ENCODE measurements around the gene NDOR1.

The NDOR1 gene

DNA sequence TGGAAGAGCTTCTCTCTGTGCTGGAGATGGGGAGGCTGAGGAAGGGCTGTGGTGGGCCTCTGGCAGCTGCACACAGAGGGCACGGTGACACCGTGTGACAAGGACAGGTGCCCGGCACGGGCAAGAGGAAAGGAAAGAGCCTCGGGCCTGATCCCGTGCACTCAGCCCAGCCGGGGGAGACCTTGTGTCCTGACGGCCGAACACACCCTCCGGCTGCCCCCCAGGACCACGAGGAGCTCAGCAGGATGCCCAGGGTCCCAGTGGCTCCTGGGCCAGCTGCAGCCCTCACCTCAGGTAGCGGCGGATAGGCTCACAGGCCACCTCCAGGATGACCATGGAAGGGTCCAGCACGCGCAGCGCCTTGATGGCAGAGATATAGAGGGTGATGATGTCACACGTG lies 22.7 kb upstream of the NDOR1 start:
- in situ Hi-C loops (cut with MboI; ENCODE audit: low sequenced_read_pairs) = no loop called here

DNA sequence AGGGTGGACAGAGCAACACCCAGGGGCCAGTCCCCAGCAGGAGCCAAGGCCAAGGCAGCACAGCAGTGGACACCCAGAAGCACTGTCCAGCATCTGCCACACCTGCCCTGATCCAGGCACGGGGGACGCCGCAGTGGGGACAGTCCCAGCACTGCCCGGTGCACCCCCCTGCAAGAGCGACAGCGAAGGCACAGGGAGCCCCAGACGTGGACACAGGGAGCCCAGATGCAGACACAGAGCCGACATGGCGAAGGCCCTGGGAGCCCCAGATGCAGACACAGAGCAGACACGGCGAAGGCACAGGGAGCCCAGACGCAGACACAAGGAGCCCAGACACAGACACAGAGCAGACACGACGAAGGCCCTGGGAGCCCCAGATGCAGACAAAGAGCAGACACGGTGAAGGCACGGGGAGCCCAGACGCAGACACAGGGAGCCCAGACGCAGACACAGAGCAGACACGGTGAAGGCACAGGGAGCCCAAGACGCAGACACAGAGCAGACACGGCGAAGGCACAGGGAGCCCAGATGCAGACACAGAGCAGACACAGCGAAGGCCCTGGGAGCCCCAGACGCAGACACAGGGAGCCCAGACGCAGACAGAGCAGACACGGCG lies 21.4 kb upstream of the NDOR1 start:
- in situ Hi-C loops (cut with MboI; ENCODE audit: low sequenced_read_pairs) = no loop called here

DNA sequence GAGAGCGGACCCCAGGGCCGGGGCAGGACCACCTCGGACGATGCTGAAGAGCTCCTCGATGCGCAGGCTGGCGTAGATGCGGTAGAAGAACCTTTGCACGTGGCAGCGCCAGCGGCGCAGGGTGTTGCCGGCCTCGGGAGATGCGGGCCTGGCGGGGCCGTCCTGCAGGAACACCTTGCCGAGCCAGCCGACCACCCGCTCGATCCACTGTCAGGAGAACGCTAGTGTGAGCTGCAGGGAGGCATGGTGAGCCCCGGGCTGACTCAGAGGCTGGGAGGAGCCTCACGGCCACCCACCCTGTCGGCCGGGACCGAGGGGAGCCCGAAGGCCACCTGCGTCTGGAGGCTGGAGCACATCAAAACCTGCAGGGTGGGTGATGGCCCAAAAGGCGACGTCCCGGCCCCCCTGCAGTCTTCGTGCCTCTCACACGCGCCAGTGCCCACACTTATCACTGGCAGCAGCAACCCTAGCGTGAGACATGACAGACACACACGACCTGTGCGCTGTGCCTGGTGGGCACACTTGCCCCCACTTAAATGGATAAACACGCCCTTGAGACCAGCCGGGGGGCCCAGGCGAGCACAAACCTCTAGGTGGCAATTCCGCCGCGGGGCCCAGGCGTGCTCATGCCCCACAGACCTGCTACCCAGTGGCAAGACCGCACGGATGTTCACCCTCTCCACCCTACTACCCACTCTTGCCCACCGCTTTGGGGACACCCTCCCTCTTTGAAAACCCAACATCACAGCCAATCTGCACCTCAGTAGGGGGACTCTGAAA lies 20.4 kb upstream of the NDOR1 start:
- in situ Hi-C loops (cut with MboI; ENCODE audit: low sequenced_read_pairs) = no loop called here

DNA sequence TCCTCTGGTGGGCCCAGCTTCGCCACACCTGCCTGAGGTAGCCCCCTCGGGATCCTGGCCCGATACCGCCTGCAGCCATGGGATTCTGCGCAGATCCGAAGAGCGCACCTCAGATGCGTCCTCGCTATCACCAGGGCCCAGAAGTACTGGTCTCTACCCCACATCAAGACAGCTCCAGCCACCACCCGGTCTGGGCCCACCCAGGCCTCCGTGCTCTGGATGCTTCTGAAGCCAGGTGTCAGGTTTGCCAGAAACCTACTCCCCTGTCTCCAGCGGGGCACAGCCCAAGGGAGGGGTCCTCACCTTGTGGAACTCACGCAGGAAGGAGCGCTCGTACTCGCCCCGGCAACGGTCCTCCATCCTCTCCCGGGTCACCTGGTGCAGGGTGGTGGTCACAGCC lies 19.6 kb upstream of the NDOR1 start:
- in situ Hi-C loops (cut with MboI; ENCODE audit: low sequenced_read_pairs) = no loop called here

DNA sequence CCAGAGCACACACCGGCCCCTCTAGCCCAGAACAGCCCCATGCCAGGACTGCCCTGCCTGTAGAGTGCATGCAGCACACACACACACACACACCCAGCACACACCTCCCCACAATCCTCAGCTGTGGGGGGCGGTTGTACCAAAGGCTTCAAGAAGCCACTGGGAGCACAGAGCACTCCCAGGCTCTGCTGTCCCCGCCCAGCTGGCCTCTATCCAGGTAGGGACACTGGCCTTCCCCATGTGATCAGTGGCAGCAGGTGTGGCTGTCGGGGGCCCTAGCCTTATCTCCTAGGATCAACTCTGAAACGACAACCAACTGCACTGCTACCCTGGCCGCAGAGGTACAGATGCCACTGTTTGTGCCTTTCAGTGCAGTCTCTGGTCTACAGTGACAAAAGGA lies 19.1 kb upstream of the NDOR1 start:
- in situ Hi-C loops (cut with MboI; ENCODE audit: low sequenced_read_pairs) = no loop called here

DNA sequence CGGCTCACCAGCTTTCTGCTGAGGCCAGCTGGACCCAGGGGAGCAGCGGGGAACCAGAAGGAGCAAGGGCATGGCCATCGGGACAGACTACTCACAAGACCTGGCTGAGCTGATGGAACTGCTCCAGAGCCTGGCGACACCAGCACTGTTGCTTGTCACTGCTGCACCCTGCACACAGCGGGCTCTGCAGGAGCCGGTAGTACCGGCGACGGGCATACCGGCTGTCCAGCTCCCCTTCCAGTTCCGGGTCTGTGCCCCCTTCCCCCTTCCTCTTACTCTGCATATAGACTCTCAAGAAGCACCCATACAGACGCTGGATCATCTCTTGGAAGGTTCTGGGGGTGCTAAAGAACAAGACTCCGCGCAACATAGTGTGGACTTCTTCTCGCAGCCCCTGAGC lies 18.1 kb upstream of the NDOR1 start:
- in situ Hi-C loops (cut with MboI; ENCODE audit: low sequenced_read_pairs) = no loop called here

DNA sequence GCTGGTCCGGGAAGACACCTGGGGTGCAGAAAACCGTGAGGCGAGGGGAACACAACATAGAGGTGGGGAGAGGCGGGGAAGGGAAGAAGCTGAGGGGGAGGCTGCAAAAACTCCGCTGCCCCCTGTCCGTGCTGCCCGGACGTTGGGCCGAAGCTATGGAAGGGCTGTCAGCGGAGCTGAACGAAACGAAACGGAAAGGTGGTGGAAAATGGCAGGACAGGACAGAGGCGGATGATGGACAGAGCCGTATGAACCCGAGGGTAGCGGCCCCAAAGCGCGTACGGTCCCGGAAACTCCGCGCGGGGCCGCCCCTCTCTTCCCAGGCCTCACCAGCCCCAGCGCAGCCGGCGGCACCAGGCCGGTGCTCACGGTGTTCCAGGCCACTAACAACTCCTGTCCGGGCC lies 17.4 kb upstream of the NDOR1 start:
- in situ Hi-C loops (cut with MboI; ENCODE audit: low sequenced_read_pairs) = no loop called here

DNA sequence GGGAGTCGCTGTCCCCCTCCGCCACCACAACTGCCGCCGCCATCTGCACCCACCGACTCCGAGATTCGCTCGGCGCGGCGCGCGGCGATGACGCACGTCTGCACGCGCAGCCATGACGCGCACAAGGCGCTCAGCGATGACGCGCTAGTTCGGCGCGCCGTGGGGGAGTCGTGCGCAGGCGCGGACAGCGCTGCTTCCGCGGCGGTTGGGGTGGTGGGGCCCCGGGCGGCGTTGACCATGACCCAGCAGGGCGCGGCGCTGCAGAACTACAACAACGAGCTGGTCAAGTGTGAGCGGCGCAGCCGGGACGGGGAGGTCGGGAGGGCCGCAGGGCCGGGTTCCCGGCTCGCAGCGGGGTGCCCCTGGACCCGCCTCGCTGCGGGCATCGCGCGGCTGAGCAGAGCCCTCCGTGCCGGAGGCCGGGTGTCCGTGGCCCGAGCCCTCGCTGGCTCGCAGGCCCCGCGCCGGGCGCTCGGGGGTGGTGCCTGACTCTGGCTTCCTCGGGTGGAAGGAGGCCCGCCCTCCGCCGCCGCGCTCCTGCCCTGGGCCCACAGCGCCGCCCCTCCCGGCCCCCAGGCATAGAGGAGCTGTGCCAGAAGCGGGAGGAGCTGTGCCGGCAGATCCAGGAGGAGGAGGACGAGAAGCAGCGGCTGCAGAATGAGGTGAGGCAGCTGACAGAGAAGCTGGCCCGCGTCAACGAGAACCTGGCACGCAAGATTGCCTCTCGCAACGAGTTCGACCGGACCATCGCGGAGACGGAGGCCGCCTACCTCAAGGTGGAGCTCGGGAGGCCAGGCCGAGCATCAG lies 16.8 kb upstream of the NDOR1 start, which contains the start of the genes ANAPC2 and SSNA1:
Gene ANAPC2 (minus strand): TSS at position 71 of the 807 bp plus-strand sequence. CDS start 28 bp downstream, at position 43.
Gene SSNA1 (plus strand): TSS at position 187 of the 807 bp plus-strand sequence. CDS start 51 bp downstream, at position 238.
- in situ Hi-C loops (cut with MboI; ENCODE audit: low sequenced_read_pairs) = no loop called here

DNA sequence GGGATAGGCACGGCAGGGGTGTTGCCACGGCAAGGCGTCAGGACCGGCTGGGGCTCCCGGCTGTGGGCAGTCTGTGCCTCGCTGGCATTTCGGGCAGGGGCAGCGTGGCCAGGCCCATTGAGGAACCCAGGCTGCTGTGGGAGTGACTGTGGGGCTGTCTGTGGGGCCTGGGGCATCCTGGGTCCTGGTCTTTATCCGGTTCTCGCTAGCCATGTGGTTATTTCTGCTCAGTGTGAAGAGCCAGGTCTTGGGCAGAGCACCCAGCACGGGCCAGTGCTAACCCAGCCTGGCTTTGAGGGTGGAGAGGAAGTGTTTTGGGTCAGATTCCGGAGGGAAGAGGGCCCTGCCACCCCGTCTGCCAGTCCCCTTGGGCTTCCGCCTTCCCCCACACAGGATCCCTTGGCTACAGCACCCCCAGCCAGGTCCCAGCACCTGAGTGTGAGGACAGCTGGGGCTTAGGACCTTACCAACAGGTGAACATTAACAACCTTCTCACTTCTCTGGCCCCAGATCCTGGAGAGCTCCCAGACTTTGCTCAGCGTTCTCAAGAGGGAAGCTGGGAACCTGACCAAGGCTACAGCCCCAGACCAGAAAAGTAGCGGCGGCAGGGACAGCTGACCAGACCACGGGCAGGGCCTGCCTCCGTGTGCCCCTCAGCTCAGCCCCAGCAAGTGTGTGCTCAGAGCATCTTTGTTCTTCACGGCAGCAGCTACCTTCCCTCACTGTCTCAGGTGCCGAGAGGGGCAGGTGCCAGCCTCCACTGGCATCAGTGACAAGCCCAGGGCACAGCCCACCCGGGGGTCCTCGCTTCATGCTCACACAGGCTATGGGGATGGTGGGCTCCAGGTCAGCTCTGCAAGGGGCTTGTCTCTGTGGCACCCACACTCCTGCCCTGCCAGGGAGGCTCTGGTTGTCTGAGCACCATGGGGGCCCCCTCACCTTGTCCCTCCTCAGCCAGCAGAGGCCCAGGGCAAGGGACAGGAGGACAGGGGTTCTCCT lies 15.9 kb upstream of the NDOR1 start:
- in situ Hi-C loops (cut with MboI; ENCODE audit: low sequenced_read_pairs) = no loop called here

DNA sequence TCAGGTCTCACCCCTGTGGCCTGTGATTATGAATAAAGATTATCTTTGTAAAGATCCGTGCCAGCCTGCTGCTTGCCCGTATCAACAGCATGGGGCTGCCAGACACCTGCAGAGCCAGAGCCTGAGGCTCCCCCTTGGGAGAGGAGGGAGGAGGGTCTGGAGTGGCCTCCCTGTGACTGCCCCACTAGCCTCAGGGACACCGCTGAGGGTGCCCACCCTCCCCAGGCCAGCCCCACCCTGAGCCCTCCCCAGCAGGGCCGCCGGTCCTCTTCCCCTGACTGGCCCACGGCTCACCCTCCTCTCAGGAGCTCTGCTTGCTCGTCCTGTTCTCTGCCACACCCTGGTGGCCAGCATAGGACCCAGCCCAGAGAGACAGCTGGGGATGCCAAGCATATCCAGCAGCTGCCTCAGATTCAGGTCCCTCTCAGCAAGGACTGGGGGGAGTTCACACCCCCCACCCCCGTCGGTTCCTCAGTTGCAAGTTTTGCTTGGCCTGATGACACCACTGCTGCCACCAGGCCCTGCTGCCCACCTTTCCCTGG lies 15.1 kb upstream of the NDOR1 start:
- in situ Hi-C loops (cut with MboI; ENCODE audit: low sequenced_read_pairs) = no loop called here

DNA sequence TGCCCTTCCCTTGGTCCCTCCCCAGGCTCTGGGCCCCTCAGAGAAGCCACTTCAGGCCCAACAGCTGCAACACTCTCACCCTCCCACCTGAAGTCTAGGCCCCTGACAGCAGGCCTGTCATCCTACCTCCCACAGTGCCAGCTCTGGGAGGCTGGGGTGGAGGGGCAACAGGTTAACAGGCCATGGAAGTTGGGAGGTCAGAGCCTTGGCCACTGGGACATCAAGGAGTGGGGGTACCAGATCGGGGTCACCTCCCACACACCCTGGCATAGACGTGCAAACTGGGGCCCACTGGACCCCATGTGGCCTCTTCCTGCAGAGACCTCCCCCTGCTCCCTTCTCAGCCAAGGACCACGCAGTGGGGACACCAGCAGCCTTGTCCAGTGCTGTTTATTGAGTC lies 14.3 kb upstream of the NDOR1 start:
- in situ Hi-C loops (cut with MboI; ENCODE audit: low sequenced_read_pairs) = no loop called here

DNA sequence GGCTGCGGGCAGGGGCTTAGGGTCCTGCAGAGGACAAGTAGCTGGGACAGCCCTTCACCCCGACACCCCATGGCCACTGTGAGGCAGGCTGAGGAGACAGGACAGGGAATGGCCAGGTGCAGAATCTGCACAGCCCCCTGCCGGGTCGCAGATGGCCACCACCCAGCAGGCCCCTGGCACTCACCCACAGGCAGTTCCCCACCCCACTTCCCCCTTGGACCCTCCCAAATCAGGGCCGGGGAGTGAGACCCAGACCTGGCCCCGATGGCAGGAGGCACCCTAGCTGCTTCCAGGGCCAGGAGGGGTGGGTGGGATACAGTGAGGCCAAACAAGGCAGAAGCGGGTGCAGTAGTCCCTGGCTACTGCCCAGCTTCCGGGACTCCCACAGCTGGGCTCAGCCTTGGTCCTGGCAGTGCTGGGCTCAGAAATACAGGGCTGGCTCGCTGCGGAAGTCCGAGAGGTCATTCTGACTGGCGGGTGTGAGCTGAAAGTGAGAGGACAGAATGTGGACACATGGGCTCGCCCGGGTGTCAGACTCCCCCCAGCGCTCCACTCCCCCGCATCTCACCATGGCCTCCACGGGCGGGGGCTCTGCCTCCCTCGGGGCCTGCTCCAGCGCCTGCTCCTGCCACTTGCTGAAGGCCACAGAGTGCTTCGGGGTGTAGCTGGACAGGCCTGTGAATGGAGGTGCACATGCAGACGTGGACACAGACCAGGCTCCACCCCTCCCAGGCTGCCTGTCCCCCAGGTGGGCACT lies 13.6 kb upstream of the NDOR1 start:
- in situ Hi-C loops (cut with MboI; ENCODE audit: low sequenced_read_pairs) = no loop called here

DNA sequence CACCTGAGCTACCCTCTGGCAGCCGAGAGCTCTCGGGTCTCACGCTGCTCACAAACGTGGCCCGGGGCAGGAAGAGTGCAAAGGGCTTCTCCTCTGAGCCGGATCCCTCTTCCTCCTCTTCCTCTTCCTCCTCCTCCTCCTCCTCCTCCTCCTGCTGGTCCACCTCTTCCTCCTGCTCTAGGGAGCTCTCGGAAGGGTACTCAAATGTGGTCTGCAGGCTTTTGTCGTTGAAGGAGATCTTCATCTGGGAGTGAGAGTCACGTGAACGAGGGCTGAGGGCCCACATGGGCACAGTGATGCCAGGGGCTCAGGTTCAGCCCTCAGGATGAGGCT lies 13.1 kb upstream of the NDOR1 start:
- in situ Hi-C loops (cut with MboI; ENCODE audit: low sequenced_read_pairs) = no loop called here

DNA sequence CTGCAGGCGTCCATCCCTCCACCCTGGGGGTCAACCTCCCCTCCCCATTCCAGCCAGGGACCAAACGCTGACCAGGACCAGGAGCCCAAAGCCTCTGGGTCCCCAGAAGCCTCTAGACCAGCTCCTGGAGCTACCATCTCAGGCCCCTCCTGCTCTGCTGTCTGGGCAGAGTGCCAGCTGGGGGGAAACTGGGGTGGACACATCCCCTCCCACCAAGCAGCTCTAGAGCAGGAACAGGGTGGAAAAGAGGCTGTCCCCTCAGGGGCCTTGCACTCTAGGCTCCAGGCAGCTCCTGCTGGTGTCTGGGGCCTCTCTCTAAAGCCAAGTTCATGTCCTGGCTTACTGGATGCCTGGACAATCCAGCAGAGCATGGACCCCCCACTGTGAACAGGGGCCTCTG lies 12.6 kb upstream of the NDOR1 start:
- in situ Hi-C loops (cut with MboI; ENCODE audit: low sequenced_read_pairs) = no loop called here

DNA sequence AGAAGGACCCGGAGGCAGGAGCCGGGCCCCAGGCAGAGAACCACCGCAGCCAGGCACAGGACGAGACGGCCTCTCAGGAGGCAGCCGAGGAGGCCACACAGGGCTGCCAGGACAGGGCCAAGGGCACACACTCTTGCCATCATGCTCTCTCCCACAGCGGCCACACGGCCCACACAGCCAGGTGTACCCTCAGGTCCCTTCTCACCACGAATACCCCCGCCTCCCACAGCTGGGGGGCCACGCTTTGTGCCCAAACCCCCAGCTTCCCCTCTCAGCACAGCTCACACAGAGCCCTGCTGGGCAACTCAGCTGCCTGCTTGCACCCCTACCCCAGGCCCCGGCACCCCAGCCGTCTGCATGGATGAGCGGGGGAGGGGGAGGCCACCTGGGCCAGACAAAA lies 11.7 kb upstream of the NDOR1 start:
- in situ Hi-C loops (cut with MboI; ENCODE audit: low sequenced_read_pairs) = no loop called here

DNA sequence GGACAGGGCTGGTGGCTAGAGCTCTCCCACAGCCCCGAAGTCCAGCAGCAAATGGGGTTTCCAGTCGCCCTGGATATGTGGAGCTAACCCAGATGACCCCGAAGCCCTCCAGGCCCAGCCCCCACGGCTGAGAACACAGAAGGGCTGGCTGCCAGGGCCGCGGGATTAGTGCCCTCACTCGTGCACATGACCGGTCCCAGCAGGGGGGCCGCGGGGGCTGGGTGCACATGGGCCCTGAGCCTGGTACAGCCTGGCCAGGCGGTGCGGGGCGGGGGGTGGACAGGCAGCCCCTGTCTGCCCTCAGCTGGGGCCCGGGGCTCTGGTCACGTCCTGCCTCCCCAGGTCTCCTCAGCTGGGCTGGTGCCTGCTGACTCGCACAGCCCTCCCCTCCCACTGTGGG lies 11.1 kb upstream of the NDOR1 start:
- in situ Hi-C loops (cut with MboI; ENCODE audit: low sequenced_read_pairs) = no loop called here

DNA sequence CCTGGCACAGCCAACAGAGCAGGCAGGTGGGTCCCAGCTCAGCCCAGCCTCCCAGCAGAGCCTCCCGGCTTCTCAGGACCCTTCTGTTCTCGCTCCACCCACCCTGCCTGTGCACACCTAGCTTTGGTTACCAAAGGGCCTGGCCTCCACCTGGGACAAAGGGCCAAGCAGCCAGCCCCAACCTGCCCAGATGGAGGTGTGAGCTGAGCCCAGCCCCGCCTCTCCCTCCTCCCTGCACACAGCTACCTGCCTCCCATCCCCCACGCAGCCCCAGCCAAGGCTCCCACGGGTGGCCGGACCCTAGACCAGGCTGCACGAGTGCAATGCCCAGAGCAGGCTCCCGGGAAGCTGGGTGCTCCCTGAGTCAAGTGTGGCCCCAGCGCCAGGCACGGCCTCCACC lies 10.6 kb upstream of the NDOR1 start:
- in situ Hi-C loops (cut with MboI; ENCODE audit: low sequenced_read_pairs) = no loop called here

DNA sequence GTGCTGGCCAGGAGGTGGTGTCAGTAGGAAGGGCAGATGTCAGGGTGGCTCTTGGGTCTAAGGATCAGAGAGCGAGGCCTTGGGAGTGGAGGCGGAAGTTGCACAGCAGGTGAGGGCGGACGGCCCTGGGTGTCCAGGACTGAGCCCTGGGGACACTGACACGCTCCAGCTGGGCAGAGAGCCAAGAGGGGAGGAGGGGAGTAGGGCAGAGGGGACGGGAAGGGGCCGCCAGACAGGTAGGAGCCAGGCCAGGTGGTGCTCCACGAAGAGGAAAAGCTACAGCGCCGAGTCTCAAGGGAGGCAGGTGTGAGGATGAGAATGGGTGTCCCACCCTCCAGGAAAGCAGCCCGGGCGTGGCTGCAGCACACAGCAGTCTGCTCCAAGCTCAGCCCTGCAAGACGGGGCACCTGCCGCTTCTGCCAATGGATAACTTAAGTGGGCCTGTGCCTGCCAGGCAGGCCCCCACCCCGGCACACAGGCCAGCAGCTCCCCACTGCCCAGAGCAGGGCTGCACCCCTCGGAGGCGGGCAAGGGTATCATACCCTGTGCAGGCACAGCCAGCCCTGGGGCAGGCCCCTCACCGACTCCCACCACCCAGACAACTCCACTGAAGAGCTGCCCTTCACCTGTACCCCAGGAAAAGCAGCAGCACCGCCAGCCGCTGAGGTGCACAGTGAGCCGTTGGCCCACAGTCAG lies 9.8 kb upstream of the NDOR1 start:
- in situ Hi-C loops (cut with MboI; ENCODE audit: low sequenced_read_pairs) = no loop called here
